HG03432 (cell line): ENCODE measurements around the gene C17orf113.

Experiments
- ATAC-seq: cut with Tn5 transposase; IDR thresholded peaks from one replicate; pipeline ENCODE4 v1.9.1; 2021; ENCODE audit warnings: mild to moderate bottlenecking, moderate library complexity; ENCODE audit not compliant: unreplicated experiment

The C17orf113 gene

GRCh38 chr17:42072323-42073187 lies 22.2 kb upstream of the C17orf113 start:
- no peak for ATAC-seq

GRCh38 chr17:42071810-42072209 lies 21.4 kb upstream of the C17orf113 start:
- ATAC-seq, result no peak

GRCh38 chr17:42068979-42069378 lies 18.6 kb upstream of the C17orf113 start:
- ATAC-seq, result no peak

DNA sequence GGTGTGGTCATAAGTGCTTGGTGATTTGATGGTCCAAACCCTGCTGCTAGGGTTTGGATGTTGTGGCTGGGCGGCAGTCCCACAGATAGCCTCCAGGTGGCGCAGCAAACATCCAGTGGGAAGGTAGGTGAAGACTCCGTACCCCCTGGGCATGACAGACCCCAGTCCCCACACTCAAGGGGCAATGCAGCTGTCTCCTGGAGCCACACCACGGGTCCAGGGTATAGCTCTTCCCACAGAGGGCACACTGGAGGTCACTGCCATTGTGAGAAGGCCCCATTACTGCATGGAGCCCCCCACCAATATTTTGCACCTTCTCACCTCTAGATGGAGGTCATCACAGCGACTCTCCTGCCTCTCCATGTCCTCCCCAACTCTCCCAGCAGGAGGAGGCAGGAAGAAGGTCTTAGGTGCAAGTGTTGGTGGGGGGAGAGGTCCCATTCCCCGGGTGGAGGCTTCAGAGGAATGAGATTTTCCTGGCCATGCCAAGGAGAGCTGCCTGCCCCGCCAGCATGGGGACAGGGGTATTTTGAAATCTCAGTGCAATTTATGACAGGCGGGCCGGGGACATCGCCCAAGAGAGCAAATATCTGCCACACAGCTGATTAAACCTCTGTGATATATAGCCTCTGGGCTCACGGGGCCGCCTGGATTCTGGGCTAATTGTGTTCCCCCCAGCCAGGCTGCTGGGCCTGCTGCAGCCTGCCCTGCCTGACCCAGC lies 17.1 kb upstream of the C17orf113 start:
- ATAC-seq, result no peak

DNA sequence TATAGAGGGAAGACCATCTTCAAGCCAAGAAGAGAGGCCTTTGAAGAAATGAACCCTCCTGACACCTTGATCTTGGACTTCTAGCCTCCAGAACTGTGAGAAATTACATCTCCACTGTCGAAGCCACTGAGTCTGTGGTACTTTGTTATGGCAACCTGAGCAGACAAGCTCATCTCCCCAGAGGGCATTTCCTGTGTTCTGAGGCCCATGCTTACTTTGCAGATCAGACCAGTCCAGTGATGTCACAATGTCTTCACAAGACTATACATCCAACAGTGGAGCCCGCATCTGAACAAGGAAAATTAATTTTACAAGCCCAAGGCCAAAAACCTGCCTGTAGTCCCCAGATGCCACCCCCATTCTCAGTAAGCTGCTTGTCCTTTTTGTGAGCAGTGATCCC lies 14.8 kb upstream of the C17orf113 start:
- no peak for ATAC-seq

GRCh38 chr17:42062681-42063080 lies 12.3 kb upstream of the C17orf113 start:
- no peak for ATAC-seq

GRCh38 chr17:42061646-42062487 lies 11.5 kb upstream of the C17orf113 start:
- ATAC-seq, result no peak

GRCh38 chr17:42060231-42060630 lies 9.8 kb upstream of the C17orf113 start:
- no peak for ATAC-seq

- ATAC-seq, result no peak
Measured at GRCh38 chr17:42059815-42060214, 9.4 kb upstream of the C17orf113 start.

- ATAC-seq, result no peak
Measured at GRCh38 chr17:42058063-42058462, 7.7 kb upstream of the C17orf113 start.

DNA sequence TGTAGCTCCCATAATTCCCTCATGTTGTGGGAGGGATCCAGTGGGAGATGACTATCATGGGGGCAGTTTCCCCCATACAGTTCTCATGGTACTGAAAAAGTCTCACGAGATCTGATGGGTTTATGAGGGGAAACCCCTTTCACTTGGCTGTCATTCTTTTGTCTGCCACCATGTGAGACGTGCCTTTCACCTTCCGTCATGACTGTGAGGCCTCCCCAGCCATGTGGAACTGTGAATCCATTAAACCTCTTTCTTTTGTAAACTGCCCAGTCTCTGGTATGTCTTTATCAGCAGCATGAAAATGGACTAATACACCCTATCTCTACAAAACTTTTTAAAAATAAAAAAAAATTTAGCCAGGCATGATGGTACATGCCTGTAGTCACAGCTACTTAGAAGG lies 6.2 kb upstream of the C17orf113 start:
- no peak for ATAC-seq

DNA sequence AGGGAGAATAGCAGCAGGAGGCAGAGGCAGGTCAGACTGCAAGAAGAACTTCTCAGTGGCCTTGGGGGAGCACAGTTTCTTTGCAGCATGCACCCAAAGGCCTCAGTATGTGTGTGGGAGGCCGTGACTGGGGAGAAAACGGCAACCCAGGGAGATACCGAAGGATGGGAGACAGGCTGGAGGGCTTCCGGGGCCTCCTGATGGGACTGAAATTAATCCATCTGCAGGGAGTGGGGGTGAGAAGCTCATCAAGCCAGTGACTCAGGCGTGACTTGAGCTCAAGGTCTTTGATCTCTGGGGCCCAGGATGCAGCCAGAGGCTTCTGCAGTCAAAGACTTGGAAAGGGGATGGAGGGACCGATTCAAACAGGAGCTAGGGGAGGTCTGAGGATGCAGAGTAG lies 5.1 kb upstream of the C17orf113 start:
- no peak for ATAC-seq

DNA sequence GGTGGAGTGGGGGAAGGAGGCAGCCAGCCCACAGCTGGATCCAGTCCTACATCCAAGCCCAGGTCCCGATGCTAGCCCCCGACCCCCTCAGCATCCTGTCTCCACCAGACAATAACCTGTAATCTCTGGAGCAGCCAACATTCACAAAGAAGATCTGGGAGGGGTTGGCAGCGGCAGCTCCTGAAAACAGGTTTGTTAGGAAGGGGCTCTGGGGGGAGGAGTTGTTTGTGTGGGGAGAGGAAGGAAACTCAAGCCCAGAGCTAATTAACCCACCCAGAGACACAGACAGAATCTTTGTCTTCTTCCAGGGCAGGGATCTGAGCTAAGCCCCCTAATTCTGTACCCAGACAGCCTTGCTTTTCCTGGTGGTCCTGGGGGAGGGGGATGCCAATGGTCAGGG lies 4.6 kb upstream of the C17orf113 start:
- ATAC-seq, result no peak

DNA sequence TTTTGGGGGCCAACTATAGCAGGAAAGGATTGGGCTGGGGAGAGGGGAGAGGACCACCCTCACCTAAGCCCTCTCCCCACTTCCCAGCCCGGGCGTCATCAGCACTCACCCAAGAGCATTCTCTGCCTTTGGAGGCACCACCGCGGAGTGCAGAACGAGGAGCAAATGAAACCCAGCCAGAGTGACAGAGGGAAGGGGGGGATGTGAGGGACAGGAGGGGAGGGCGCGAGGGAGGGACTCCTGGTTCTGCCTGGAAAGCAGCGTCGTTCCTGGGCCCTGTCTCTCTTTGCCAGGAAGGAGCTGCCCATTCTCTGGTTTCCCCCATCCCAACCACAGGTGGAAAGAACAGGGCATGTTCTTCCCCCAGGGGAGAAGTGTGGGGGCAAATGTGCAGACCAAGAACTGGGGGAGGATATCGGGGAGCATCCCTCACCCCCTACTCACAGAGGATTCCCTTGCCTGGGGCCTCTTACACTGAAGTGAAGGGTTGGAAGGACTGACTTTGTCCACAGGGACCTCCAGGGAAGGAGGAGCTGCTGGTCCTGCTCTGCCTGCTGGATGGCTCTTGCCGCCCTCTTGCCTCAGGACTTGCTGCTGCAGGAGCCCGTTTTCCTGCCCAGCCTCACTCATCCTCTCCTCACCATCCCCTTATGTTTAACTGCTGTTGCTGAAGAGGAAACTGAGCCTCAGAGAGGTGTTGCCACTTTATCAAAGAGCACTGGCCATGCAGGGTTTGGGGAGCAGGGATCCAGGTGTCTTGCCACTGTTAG lies 3.5 kb upstream of the C17orf113 start:
- no peak for ATAC-seq

GRCh38 chr17:42052346-42052877 lies 2.0 kb upstream of the C17orf113 start:
- ATAC-seq, result no peak

- no peak for ATAC-seq
Measured at GRCh38 chr17:42051645-42052044, 1.2 kb upstream of the C17orf113 start.

DNA sequence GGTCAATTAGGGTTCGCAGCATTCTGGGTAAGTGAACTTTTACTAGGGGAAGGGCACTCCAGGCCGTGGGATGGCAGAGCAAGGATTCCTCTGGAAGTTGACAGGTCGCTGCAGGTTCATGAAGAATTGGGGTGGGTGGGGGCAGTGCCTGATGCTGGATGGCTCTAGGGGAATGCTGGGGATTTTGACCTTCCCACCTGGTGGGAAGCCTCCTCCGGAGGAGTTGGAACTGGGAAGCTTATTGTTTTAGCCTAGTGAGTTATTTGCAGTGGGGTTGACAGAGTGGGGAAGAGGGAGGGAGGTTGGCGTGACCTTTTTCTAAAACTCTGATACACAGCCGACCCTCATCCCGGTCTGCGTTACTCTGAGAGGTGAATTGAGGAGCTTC lies 606 bp upstream of the C17orf113 start:
- no peak for ATAC-seq

- no peak for ATAC-seq
Measured at GRCh38 chr17:42049834-42050392, 488 bp downstream of the C17orf113 start.

- ATAC-seq, result no peak
Measured at GRCh38 chr17:42047343-42047742, 3.1 kb downstream of the C17orf113 start.

- ATAC-seq, result no peak
Measured at GRCh38 chr17:42045719-42046118, 4.7 kb downstream of the C17orf113 start.
